ENCODE data around the gene LRP10.

GRCh38 chr14:22882064-22882463 lies 10.5 kb downstream of the LRP10 start:
- TF ChIP-seq POLR2A (IDR thresholded peaks at IDR 0.05; ENCODE audit: low read length) (no peak), GATA1 (IDR thresholded peaks at IDR 0.05; ENCODE audit: low read depth, low read length) (no peak)
